ENCODE results near the gene FGF19.
A peak's percentile ranks its signal among the peaks of the same experiment; 100 is the strongest.

The FGF19 gene

DNA sequence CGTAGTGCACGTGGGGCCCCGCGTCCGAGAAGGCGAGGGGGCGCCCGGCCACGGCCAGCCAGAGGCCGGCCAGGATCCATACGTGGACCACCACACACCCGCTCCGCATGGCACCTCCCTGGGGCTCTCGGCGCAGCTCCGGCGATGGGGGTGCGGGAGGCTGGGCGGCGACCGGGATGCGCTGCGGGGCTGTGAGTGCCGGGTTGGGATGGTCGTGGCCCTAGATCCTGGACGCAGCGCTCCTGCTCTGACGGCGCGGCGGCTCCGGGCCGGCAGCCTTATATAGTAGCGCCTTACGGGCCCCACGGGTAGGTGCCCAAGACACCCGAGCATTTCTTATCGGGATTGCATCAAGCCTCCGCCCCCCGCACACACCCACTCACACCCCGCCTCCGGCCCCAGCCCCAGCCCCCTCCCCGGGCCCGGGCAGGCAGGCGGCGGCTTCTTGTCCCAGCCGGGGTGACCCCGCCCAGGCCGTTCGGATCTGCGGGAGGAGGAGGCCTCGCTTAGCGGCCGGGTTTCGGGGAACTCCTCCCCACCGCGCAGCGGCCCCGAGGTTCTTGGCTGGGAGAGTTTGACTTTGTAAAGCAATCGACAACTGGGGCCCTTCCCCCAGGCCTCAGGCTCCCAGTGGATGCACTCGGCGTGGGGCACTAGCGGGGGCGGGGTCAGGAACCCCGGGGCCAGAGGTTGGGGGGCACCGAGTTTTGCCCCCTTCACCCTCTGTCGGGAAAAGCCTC lies at the start of gene FGF19:
TSS of gene FGF19 (minus strand) at position 255 of the 740 bp plus-strand sequence. CDS start at position 109, 146 bp downstream.
- no peak for DNase-seq

- DNase-seq, result no peak
Measured at GRCh38 chr11:69752890-69753289, 49.1 kb upstream of the FGF19 start.

GRCh38 chr11:69750875-69751597 lies 47.2 kb upstream of the FGF19 start:
- no peak for DNase-seq

GRCh38 chr11:69750108-69750850 lies 46.5 kb upstream of the FGF19 start:
- DNase-seq, result no peak

DNA sequence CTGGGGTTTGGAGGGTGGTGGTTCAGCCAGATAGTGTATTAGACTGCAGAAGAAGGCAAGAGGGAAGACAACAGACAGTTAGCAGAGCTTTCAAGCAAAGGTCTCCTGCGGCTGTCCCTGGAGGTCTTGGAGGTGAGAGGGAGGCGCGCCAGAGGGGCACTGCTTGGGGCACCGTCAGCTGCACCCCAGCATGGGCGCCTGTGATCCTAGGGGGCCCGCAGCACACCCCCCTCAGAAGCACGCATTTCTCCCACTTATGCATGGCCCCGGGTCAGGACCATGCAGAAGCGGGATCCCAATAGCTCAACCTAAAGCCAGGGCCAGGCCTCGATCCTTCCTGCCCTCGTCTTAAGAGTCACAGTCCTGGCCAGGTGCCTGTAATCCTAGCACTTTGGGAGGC lies 44.8 kb upstream of the FGF19 start:
- no peak for DNase-seq

GRCh38 chr11:69746752-69747742 lies 43.2 kb upstream of the FGF19 start:
- DNase-seq, result no peak

GRCh38 chr11:69746140-69746539 lies 42.3 kb upstream of the FGF19 start:
- DNase-seq, result no peak

- DNase-seq, result no peak
Measured at GRCh38 chr11:69745201-69745600, 41.4 kb upstream of the FGF19 start.

DNA sequence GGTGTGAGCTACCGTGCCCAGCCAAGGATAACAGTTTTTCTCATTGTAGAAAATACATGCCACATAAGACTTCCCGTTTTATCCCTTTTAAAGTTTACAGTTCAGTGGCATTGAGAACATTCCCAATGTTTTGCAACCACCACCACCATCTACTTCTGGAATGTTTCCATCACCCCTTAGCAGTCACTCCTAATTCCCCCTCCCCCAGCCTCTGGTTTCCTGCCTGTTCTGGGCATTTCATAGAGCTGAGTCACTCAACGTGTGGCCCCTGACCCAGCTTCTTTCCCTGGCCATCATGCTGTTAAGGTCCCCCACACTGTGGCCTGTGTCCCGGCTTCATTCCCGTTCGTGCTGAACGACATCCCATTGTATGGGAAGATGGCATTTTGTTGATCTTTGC lies 40.6 kb upstream of the FGF19 start:
- no peak for DNase-seq

DNA sequence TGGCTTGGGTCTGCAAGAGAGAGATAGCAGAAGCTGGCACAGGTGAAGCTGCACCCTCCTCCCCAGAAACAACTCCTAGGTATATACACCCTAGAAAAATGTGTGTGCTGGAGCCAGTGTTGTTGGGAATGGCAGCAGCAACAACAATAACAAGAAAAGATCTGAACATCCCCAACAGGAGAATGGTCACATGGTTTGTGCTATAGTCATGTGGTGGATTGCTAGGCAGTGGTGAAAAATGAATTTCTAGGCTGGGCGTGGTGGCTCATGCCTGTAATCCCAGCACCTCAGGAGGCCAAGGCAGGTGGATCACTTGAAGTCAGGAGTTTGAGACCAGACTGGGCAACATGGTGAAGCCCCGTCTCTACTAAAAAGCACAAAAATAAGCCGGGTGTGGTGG lies 31.0 kb upstream of the FGF19 start:
- DNase-seq, result no peak

DNA sequence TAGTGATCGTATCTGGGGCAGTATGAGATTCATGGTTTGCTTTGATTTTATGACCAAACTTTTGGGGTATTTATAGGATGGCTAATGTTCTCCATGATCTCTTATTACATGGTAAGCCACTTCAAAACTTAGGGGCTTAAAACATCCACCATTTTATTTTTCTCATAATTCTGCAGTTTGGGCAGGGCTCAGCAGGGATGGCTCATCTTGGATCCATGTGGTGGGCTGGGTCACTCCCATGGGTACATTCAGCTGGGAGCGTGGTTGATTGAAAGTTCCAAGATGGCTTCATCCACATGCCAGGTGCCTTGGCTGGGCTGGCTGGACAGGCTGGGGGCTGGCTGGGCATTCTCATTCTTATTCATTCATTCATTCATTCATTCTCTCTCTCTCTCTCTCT lies 30.5 kb upstream of the FGF19 start:
- DNase-seq, result no peak

GRCh38 chr11:69732910-69733309 lies 29.1 kb upstream of the FGF19 start:
- no peak for DNase-seq

DNA sequence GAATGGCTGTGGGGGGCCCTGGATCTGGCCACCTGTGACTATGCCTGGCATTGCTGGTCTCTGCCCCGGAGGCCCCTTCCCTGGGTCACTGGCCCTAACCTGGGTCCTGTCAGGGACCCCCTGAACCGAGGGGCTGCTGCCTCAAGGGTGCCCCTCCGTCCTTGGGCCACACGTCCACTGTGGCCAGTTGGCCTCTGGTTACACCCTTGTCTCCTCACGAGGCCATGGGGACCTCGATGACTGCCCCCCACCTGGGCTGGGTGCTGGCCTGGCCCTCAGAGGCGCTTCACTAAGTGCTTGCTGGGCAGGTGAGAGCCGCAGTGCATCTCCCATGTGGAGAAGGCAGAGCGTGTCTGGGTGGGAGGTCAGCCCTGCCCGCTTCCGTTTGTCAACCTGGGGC lies 27.3 kb upstream of the FGF19 start:
- DNase-seq, result no peak

DNA sequence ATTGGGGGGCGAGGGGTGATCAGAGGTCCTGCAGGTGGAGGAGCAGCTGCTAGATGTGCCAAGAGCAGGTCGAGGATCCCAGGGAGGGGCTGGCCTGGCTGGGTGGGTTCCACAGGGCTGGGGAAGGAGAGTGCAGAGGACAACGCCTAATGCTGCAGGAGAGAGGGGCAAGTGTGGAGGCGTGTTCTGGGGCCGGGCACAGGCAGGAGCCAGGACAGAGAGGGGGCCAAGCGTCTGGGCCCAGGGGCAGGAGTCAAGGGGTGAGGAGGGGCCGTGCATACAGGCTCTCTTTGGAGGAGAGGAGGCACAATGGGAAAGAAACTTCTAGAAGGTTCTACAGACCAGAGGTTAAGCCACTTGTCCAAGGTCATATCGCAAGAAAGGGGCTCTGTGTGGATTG lies 26.7 kb upstream of the FGF19 start:
- DNase-seq, result no peak

GRCh38 chr11:69729252-69729651 lies 25.4 kb upstream of the FGF19 start:
- DNase-seq, result no peak

DNA sequence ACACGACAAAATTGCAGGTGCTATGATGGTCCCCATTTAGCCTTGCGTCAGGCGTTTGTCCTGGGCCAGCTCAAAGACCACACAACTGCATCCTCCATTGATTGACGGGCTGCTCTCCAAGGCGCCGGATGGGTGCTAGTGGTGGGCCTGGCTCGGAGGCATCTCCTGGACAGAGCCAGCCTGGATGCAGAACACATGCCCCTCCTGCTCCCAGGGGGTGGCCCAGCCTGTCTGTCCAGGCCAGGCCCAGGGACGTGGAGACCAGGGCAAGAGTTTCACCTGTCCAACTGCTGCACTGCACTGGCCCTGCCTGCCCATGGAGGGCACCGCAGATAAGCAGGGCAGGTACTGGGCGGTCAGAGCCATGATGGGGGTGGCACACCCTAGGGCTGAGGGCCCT lies 23.4 kb upstream of the FGF19 start:
- no peak for DNase-seq

- no peak for DNase-seq
Measured at GRCh38 chr11:69726481-69726880, 22.7 kb upstream of the FGF19 start.

DNA sequence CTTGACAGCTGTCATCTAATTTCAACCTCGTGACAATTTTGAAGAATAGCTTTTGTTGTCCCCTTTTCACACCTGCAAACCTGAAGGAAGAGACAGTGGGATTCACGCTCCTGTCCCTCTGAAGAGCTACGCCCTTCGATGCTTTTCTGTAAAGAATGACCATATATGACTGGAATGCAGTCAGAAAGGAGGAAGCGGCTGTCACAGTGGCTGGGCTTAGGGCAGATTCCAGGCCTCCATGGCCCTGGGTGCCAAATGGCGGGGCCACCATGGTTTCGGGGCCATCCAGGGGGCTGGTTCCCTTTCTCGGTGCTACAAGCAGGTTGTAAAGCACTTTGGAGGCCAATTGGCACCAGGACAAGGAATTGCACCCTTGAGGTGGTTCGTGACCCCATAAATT lies 22.2 kb upstream of the FGF19 start:
- no peak for DNase-seq

- no peak for DNase-seq
Measured at GRCh38 chr11:69721745-69722144, 17.9 kb upstream of the FGF19 start.

GRCh38 chr11:69721106-69721505 lies 17.3 kb upstream of the FGF19 start:
- DNase-seq, result no peak

- DNase-seq, result no peak
Measured at GRCh38 chr11:69718912-69719311, 15.1 kb upstream of the FGF19 start.

- DNase-seq, result peak; percentile 65
Measured at GRCh38 chr11:69718147-69718546, 14.3 kb upstream of the FGF19 start.
